Esophagus muscularis mucosa (tissue), 4 donors: ENCODE measurements around the gene PALMD. TPM values are rescaled to one million over a fixed set of nuclear protein-coding genes. Genes with fewer than 3 reads are reported as not detected.
A peak's percentile ranks its signal among the peaks of the same experiment; 100 is the strongest.

Source experiments
- DNase-seq: peaks from one replicate; pipeline ENCODE4 v3.0.0-alpha.2; 2017; ENCODE audit errors: extremely low spot score
- H3K27ac ChIP-seq, 4 donors: fragments of 200-600 bp; sonication (generic); replicated peaks in 1 of 4; 1 replicate in 3 of 4; 2 replicates in 1 of 4; pipeline ENCODE4 v1.5.1; 2016 to 2019; ENCODE audit warnings: mild to moderate bottlenecking in 1 of 4
- H3K27me3 ChIP-seq, 4 donors: fragments of 200-600 bp; sonication (generic); one replicate each; pipeline versions ENCODE4 v1.5.1 to v1.6.0; 2016 to 2019
- H3K36me3 ChIP-seq, 4 donors: fragments of 200-600 bp; sonication (generic); one replicate each; pipeline ENCODE4 v1.5.1; 2016 to 2019
- H3K4me1 ChIP-seq, 4 donors: fragments of 200-600 bp; sonication (generic); one replicate each; pipeline ENCODE4 v1.5.1; 2016 to 2019
- H3K4me3 ChIP-seq, 4 donors: fragments of 200-600 bp; sonication (generic); 1 replicate in 2 of 4; 2 replicates in 2 of 4; pipeline ENCODE4 v1.5.1; 2016 to 2019; ENCODE audit warnings: mild to moderate bottlenecking in 4 of 4, moderate library complexity in 1 of 4
- H3K9me3 ChIP-seq, 4 donors: fragments of 200-600 bp; sonication (generic); 1 replicate in 3 of 4; 2 replicates in 1 of 4; pipeline ENCODE4 v1.5.1; 2016 to 2019
- CTCF ChIP-seq, 3 experiments: fragments of 200-600 bp in 2 of 3; fragments of 450-650 bp in 1 of 3; sonication (generic) in 2 of 3; IDR thresholded peaks; one replicate each; pipeline ENCODE4 v1.5.1; 2017 to 2019; ENCODE audit warnings: antibody characterized with exemption in 3 of 3, mild to moderate bottlenecking in 2 of 3, moderate library complexity in 1 of 3
- EP300 ChIP-seq: sonication (generic); formaldehyde crosslinking; IDR thresholded peaks from one replicate; pipeline ENCODE4 v1.6.1; 2017; ENCODE audit warnings: antibody characterized with exemption
- POLR2A ChIP-seq: fragments of 450-650 bp; IDR thresholded peaks from one replicate; pipeline ENCODE4 v1.6.1; 2017; ENCODE audit warnings: antibody characterized with exemption, moderate library complexity, mild to moderate bottlenecking, low read depth
- POLR2AphosphoS5 ChIP-seq, 2 donors: sonication (generic); formaldehyde crosslinking; IDR thresholded peaks; one replicate each; pipeline ENCODE4 v1.6.1; 2017; ENCODE audit warnings: antibody characterized with exemption in 2 of 2
- WGBS: methylation state at CpG from one replicate; pipeline ENCODE4 v1.1.5; 2018; 5-methylcytosine and 5-hydroxymethylcytosine counted together
- intact Hi-C: fragments of 100-400 bp; cut with DNase I; formaldehyde crosslinking; loops from one replicate; pipeline ENCODE4 v1.15.1; 2023
- total RNA-seq, 4 donors: library from RNA; depleted of rRNA; stranded (reverse); fragments of >200 nt; gene quantifications; one replicate each; pipeline versions ENCODE4 v1.1.0 to v1.2.1, GENCODE V29; 2016

PALMD gene
- total RNA-seq, 4 donors from 2014 or later: 15.4 to 33.0 (median 27.5) TPM

DNA sequence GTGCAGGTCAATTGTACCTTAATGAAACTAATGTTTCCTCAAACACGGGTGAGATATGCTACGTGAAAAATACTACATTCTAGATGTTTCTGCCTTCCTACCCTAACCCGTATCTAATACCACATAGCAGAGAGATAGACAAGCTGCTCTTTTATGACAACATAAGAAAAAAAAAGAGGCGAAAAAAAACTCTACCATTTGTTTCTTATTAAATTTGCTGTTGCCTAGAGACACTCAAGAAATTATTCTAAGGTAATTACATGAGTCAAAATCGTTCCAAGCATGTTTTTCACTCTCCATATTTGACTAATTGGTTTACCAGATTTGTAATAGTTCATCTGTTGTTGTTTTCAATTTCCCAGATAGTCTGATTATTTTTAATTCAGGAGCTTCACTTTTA, 27.4 kb downstream of the PALMD start:
- TF ChIP-seq POLR2AphosphoS5 (IDR thresholded peaks at IDR 0.05) (no peak), CTCF (IDR thresholded peaks at IDR 0.05) (no peak), POLR2A (no peak), EP300 (no peak)
- Histone ChIP-seq H3K27ac (peak overlapping the region in 1 of 4 donors; percentile 1), H3K4me1 (peaks cover 38 to 68% (median 41%) of the 10 kb centered on the region in 4 donors)

GRCh38 chr1:99674115-99675064, 28.5 kb downstream of the PALMD start:
- no peaks in the 10 kb centered on the region for H3K9me3 ChIP-seq
- TF ChIP-seq POLR2A (no peak), POLR2AphosphoS5 (IDR thresholded peaks at IDR 0.05) (no peak), EP300 (no peak), CTCF (IDR thresholded peaks at IDR 0.05) (no peak)
- peaks cover 38 to 77% (median 41%) of the 10 kb centered on the region in 4 donors for H3K4me1 ChIP-seq
- intact Hi-C loops: no loop called here
- H3K27me3 ChIP-seq: no peaks in the 10 kb centered on the region
- peak overlapping the region in 1 of 4 donors; percentile 1 for H3K27ac ChIP-seq
- no peak overlapping the region for H3K4me3 ChIP-seq
- peaks cover 0 to 94% (median 10%) of the 10 kb centered on the region in 4 donors for H3K36me3 ChIP-seq
- WGBS: 82% methylated on average over 6 of the region's 6 CpGs
- no peak for DNase-seq

More for the DNA sequence above, 27.4 kb downstream of the PALMD start:
- peaks cover 0 to 92% (median 11%) of the 10 kb centered on the region in 4 donors for H3K36me3 ChIP-seq
- H3K4me3 ChIP-seq: no peak overlapping the region
- intact Hi-C loops: no loop called here
- H3K27me3 ChIP-seq: no peaks in the 10 kb centered on the region
- no peaks in the 10 kb centered on the region for H3K9me3 ChIP-seq
- 81% methylated on average over 4 of the region's 5 CpGs for WGBS
- DNase-seq: no peak

DNA sequence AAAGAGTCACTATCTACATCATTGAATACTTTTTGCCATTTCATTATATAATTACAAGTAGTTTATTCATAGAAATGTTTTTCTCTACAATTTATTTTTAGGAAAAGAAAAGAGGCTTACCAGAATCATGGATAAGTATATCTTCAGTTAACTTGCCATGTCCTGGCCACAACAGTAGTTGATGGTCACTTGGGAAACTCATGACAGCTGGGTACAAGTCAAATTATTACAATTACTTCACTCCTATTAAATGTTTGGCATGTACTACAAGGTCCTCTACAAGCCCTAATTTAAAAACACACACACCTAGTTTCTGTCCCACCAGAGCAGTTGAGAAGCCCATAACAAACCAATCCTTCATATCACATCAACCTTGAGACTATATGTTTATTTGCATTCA, 29.4 kb downstream of the PALMD start:
- no peak for TF ChIP-seq CTCF (IDR thresholded peaks at IDR 0.05)
- TF ChIP-seq POLR2A: no peak
- TF ChIP-seq POLR2AphosphoS5 (IDR thresholded peaks at IDR 0.05): no peak
- no peak for TF ChIP-seq EP300
- intact Hi-C loops: no loop called here
- no peak for DNase-seq
- H3K9me3 ChIP-seq: no peaks in the 10 kb centered on the region
- peaks cover 38 to 80% (median 41%) of the 10 kb centered on the region in 4 donors for H3K4me1 ChIP-seq
- no peak overlapping the region for H3K27ac ChIP-seq
- H3K36me3 ChIP-seq: peaks cover 0 to 94% (median 11%) of the 10 kb centered on the region in 4 donors
- no peak overlapping the region for H3K4me3 ChIP-seq
- no peaks in the 10 kb centered on the region for H3K27me3 ChIP-seq

DNA sequence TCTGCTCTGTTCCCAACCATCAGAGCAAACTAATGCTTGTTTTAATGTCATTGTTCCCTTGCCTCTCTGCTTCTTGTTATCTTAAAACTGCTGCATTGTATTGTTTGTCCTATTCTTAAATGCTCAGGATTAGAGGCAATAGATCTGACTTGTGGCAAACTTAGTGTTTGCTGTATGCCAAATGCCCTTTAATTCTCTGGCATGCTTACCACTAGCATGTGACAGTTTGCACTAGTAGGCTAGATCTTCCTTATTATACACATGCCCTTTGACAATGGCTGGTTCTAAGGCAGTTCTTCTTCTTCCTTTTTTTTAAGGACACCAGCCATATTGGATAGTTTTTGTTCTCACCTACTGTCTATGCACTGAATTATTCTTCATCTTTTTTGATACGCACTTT, 30.1 kb downstream of the PALMD start:
- peaks cover 32 to 79% (median 40%) of the 10 kb centered on the region in 4 donors for H3K4me1 ChIP-seq
- no peak for DNase-seq
- 100% methylated on average over 1 of the region's 1 CpG for WGBS
- intact Hi-C loops: no loop called here
- H3K36me3 ChIP-seq: peaks cover 0 to 96% (median 13%) of the 10 kb centered on the region in 4 donors
- no peak overlapping the region for H3K4me3 ChIP-seq
- no peak overlapping the region for H3K27ac ChIP-seq
- H3K9me3 ChIP-seq: no peaks in the 10 kb centered on the region
- TF ChIP-seq EP300 (no peak), CTCF (IDR thresholded peaks at IDR 0.05) (no peak), POLR2AphosphoS5 (IDR thresholded peaks at IDR 0.05) (no peak), POLR2A (no peak)
- H3K27me3 ChIP-seq: no peaks in the 10 kb centered on the region
